ENCODE measurements around the gene NUDCD3.

Gene NUDCD3

GRCh38 chr7:44477063-44477830, 13.2 kb downstream of the NUDCD3 start:
- peak; percentile 67 for DNase-seq

- DNase-seq, result no peak
These were observed 14.1 kb downstream of the NUDCD3 start for GRCh38 chr7:44476313-44476712.

- no peak for DNase-seq
These were observed 17.2 kb downstream of the NUDCD3 start for GRCh38 chr7:44473295-44473694.

- no peak for DNase-seq
These were observed 17.6 kb downstream of the NUDCD3 start for GRCh38 chr7:44472843-44473242.

- DNase-seq, result no peak
These were observed 18.6 kb downstream of the NUDCD3 start for GRCh38 chr7:44471850-44472249.

GRCh38 chr7:44471436-44471835, 19.0 kb downstream of the NUDCD3 start:
- DNase-seq, result no peak

- DNase-seq, result no peak
These were observed 19.7 kb downstream of the NUDCD3 start for GRCh38 chr7:44470628-44471245.

- no peak for DNase-seq
These were observed 20.4 kb downstream of the NUDCD3 start for GRCh38 chr7:44470135-44470479.

- DNase-seq, result no peak
These were observed 20.9 kb downstream of the NUDCD3 start for GRCh38 chr7:44469461-44470134.

GRCh38 chr7:44467217-44467548, 23.3 kb downstream of the NUDCD3 start:
- no peak for DNase-seq

GRCh38 chr7:44466300-44467216, 23.9 kb downstream of the NUDCD3 start:
- no peak for DNase-seq

- DNase-seq, result no peak
These were observed 25.0 kb downstream of the NUDCD3 start for GRCh38 chr7:44465490-44465889.

GRCh38 chr7:44463169-44463808, 27.2 kb downstream of the NUDCD3 start:
- DNase-seq, result no peak

GRCh38 chr7:44461387-44461786, 29.1 kb downstream of the NUDCD3 start:
- DNase-seq, result no peak

GRCh38 chr7:44460325-44460724, 30.1 kb downstream of the NUDCD3 start:
- DNase-seq, result no peak

GRCh38 chr7:44455155-44455554, 35.3 kb downstream of the NUDCD3 start:
- no peak for DNase-seq

GRCh38 chr7:44454348-44454747, 36.1 kb downstream of the NUDCD3 start:
- no peak for DNase-seq

GRCh38 chr7:44451123-44451522, 39.3 kb downstream of the NUDCD3 start:
- no peak for DNase-seq

- DNase-seq, result no peak
These were observed 40.9 kb downstream of the NUDCD3 start for GRCh38 chr7:44449584-44449928.

- DNase-seq, result no peak
These were observed 41.4 kb downstream of the NUDCD3 start for GRCh38 chr7:44448922-44449583.

- no peak for DNase-seq
These were observed 42.5 kb downstream of the NUDCD3 start for GRCh38 chr7:44447874-44448425.
